ENCODE results near the gene AP1S1. TPM values are rescaled to one million over a fixed set of nuclear protein-coding genes. Genes with fewer than 3 reads are reported as not detected.
"Not testable (repeated sequence)": the region's sequence is repeated elsewhere in the genome, so short reads cannot be mapped to it uniquely, and the experiment has no call there.

Gene AP1S1
- total RNA-seq, 1 donor from 2014 or later: 137 TPM

GRCh38 chr7:101170617-101171441 lies 16.6 kb downstream of the AP1S1 start:
- DNase-seq (ENCODE audit: low read depth): no peak

GRCh38 chr7:101171442-101171837 lies 17.2 kb downstream of the AP1S1 start:
- DNase-seq (ENCODE audit: low read depth): no peak

- no peak for DNase-seq (ENCODE audit: low read depth)
These were observed 18.0 kb downstream of the AP1S1 start for GRCh38 chr7:101172005-101172853.

- DNase-seq (ENCODE audit: low read depth): peak; percentile 68
These were observed 18.8 kb downstream of the AP1S1 start for GRCh38 chr7:101172854-101173751.

GRCh38 chr7:101173752-101174244 lies 19.5 kb downstream of the AP1S1 start:
- DNase-seq (ENCODE audit: low read depth): no peak

- DNase-seq (ENCODE audit: low read depth): no peak
These were observed 20.1 kb downstream of the AP1S1 start for GRCh38 chr7:101174322-101174854.

- no peak for DNase-seq (ENCODE audit: low read depth)
These were observed 21.4 kb downstream of the AP1S1 start for GRCh38 chr7:101175664-101176063.

GRCh38 chr7:101177644-101178043 lies 23.4 kb downstream of the AP1S1 start:
- DNase-seq (ENCODE audit: low read depth): no peak

GRCh38 chr7:101179117-101179516 lies 24.8 kb downstream of the AP1S1 start:
- no peak for DNase-seq (ENCODE audit: low read depth)

GRCh38 chr7:101179713-101180112 lies 25.4 kb downstream of the AP1S1 start:
- DNase-seq (ENCODE audit: low read depth): no peak

- DNase-seq (ENCODE audit: low read depth): no peak
These were observed 26.0 kb downstream of the AP1S1 start, which contains the start of gene NAT16 for GRCh38 chr7:101180130-101180755. Gene NAT16, minus strand, starts transcription at chr7:101180293. Its CDS starts 5,486 bp downstream, at chr7:101174807.

- DNase-seq (ENCODE audit: low read depth): peak; percentile 95
These were observed 31.1 kb downstream of the AP1S1 start for GRCh38 chr7:101185258-101185839.

GRCh38 chr7:101186194-101186593 lies 31.9 kb downstream of the AP1S1 start:
- no peak for DNase-seq (ENCODE audit: low read depth)

GRCh38 chr7:101186844-101187428 lies 32.7 kb downstream of the AP1S1 start:
- no peak for DNase-seq (ENCODE audit: low read depth)

GRCh38 chr7:101189109-101189508 lies 34.8 kb downstream of the AP1S1 start:
- DNase-seq (ENCODE audit: low read depth): no peak

GRCh38 chr7:101195884-101196283 lies 41.6 kb downstream of the AP1S1 start:
- no peak for DNase-seq (ENCODE audit: low read depth)

- no peak for DNase-seq (ENCODE audit: low read depth)
These were observed 43.7 kb downstream of the AP1S1 start for GRCh38 chr7:101197991-101198390.

GRCh38 chr7:101198476-101198875 lies 44.2 kb downstream of the AP1S1 start:
- no peak for DNase-seq (ENCODE audit: low read depth)

GRCh38 chr7:101199522-101199921 lies 45.2 kb downstream of the AP1S1 start:
- DNase-seq (ENCODE audit: low read depth): not testable (repeated sequence)

GRCh38 chr7:101200504-101200861 lies 46.2 kb downstream of the AP1S1 start:
- no peak for DNase-seq (ENCODE audit: low read depth)

All from renal cortical epithelial cell (primary cell).